ENCODE measurements around the gene UGT1A9.

DNA sequence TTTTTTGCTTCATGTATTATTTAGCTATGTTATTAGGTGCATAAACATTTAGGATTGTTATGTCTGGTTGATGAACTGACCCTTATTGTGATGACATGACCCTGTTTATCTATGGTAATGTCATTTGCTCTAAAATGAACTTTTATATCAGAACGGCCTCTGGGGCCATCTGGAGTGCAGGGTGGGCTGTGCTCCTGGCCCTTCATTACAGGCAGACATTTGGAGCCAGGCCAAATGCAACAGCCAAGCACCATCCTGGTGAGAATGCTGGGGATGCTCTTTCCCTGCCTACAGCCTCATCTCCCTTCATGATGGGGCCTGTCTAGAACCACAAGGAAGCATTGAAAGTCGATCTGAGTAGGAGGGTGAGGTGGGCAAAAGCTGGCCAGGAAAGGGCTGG lies 144.6 kb downstream of the UGT1A9 start:
- TF ChIP-seq, protein P1, sequence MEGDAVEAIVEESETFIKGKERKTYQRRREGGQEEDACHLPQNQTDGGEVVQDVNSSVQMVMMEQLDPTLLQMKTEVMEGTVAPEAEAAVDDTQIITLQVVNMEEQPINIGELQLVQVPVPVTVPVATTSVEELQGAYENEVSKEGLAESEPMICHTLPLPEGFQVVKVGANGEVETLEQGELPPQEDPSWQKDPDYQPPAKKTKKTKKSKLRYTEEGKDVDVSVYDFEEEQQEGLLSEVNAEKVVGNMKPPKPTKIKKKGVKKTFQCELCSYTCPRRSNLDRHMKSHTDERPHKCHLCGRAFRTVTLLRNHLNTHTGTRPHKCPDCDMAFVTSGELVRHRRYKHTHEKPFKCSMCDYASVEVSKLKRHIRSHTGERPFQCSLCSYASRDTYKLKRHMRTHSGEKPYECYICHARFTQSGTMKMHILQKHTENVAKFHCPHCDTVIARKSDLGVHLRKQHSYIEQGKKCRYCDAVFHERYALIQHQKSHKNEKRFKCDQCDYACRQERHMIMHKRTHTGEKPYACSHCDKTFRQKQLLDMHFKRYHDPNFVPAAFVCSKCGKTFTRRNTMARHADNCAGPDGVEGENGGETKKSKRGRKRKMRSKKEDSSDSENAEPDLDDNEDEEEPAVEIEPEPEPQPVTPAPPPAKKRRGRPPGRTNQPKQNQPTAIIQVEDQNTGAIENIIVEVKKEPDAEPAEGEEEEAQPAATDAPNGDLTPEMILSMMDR (IDR thresholded peaks at IDR 0.05; ENCODE audit: borderline replicate concordance, extremely low read depth, low read length, poor library complexity, severe bottlenecking) = no peak
- TF ChIP-seq EZH2 (IDR thresholded peaks at IDR 0.05; ENCODE audit: borderline replicate concordance, low read depth, low read length, severe bottlenecking) = no peak

Measured in DND-41 (cell line).